ENCODE data around the gene C19orf53. TPM values are rescaled to one million over a fixed set of nuclear protein-coding genes. Genes with fewer than 3 reads are reported as not detected.
"Not testable (repeated sequence)": the region's sequence is repeated elsewhere in the genome, so short reads cannot be mapped to it uniquely, and the experiment has no call there.

The C19orf53 gene
- total RNA-seq, 2 donors from 2014 or later, result 47.7 to 103 TPM

DNA sequence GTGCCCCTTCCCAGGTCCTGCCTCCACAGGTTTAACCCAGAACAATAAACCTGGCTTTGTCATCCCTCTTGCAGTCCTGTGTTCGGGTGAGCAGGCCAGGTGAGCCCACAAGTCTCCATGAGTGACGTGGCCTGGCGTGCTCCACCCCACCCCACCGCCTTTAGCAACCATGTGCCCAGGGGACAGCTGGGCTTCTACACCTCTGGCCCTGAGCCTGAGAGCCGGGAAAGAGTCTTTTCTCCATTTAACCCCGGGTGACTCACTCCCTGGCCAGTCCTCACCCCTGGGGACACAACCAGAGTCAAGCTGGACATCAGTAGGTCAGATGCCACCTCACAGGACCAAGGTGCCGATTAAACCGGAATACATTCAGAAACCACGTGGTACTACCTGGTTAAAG, 4.1 kb downstream of the C19orf53 start:
- DNase-seq, result no peak
- intact Hi-C loops (cut with DNase I), result no loop called here
- Histone ChIP-seq H3K27ac (no peak overlapping the region), H3K9me3 (no peaks in the 10 kb centered on the region), H3K27me3 (no peaks in the 10 kb centered on the region), H3K4me1 (peaks cover 22% of the 10 kb centered on the region), H3K4me3 (no peak overlapping the region), H3K36me3 (replicated peaks in 1 of 2; ENCODE audit: insufficient read depth in 1 of 2, low read depth in 2 of 2) (peaks cover 5 to 9% of the 10 kb centered on the region in 2 donors)
- 74 to 89% methylated on average over 5 to 9 of the region's 9 CpGs for WGBS, 2 donors
- ATAC-seq, result no peak
- TF ChIP-seq, protein P1, sequence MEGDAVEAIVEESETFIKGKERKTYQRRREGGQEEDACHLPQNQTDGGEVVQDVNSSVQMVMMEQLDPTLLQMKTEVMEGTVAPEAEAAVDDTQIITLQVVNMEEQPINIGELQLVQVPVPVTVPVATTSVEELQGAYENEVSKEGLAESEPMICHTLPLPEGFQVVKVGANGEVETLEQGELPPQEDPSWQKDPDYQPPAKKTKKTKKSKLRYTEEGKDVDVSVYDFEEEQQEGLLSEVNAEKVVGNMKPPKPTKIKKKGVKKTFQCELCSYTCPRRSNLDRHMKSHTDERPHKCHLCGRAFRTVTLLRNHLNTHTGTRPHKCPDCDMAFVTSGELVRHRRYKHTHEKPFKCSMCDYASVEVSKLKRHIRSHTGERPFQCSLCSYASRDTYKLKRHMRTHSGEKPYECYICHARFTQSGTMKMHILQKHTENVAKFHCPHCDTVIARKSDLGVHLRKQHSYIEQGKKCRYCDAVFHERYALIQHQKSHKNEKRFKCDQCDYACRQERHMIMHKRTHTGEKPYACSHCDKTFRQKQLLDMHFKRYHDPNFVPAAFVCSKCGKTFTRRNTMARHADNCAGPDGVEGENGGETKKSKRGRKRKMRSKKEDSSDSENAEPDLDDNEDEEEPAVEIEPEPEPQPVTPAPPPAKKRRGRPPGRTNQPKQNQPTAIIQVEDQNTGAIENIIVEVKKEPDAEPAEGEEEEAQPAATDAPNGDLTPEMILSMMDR (IDR thresholded peaks at IDR 0.05), result no peak
- TF ChIP-seq POLR2A (IDR thresholded peaks at IDR 0.05), result no peak

DNA sequence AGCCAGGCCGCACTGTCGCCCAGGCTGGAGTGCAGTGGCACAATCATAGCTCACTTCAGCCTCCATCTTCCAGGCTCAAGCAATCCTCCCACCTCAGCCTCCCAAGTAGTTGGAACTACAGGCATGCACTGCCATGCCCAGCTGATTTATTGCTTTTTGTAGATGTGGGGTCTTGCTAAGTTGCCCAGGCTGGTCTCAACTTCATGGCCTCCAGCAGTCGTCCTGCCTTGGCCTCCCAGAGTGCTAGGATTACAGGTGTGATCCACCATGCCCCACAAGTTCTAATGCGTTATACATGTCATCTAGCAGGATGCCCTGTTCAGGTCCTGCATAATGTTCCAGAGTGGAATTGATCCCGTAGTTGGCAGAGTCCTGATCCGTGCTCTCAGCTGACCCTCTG, 4.6 kb downstream of the C19orf53 start:
- no peaks in the 10 kb centered on the region for H3K9me3 ChIP-seq
- TF ChIP-seq, protein P1 (IDR thresholded peaks at IDR 0.05), result no peak
- no peak for TF ChIP-seq POLR2A (IDR thresholded peaks at IDR 0.05)
- DNase-seq (no peak), ATAC-seq (no peak)
- no peak overlapping the region for H3K4me3 ChIP-seq
- 87 to 88% methylated on average over 6 of the region's 6 CpGs for WGBS, 2 donors
- H3K27ac ChIP-seq, result no peak overlapping the region
- H3K4me1 ChIP-seq, result peaks cover 19% of the 10 kb centered on the region
- peaks cover 5 to 9% of the 10 kb centered on the region in 2 donors for H3K36me3 ChIP-seq (replicated peaks in 1 of 2; ENCODE audit: insufficient read depth in 1 of 2, low read depth in 2 of 2)
- intact Hi-C loops (cut with DNase I), result no loop called here
- H3K27me3 ChIP-seq, result no peaks in the 10 kb centered on the region

DNA sequence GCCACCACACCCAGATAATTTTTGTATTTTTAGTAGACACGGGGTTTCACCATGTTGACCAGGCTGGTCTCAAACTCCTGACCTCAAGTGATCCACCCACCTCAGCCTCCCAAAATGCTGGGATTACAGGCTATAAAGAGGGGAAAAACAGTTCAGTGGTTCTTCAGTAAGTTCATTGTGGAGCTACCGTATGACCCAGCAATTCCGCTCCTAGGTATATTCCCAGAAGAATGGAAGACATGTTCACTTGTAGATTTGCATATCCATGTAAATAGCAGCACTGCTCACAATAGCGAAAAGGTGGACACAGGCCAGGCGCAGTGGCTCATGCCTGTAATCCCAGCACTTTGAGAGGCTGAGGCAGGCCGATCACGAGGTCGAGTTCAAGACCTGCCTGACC, 5.5 kb downstream of the C19orf53 start:
- H3K27ac ChIP-seq; ATAC-seq; intact Hi-C loops (cut with DNase I); H3K36me3 ChIP-seq (replicated peaks in 1 of 2; ENCODE audit: insufficient read depth in 1 of 2, low read depth in 2 of 2); H3K9me3 ChIP-seq; H3K27me3 ChIP-seq; H3K4me3 ChIP-seq; DNase-seq: not testable (repeated sequence)
- WGBS, 2 donors, result 95 to 98% methylated on average over 7 to 8 of the region's 8 CpGs
- peaks cover 22% of the 10 kb centered on the region for H3K4me1 ChIP-seq

DNA sequence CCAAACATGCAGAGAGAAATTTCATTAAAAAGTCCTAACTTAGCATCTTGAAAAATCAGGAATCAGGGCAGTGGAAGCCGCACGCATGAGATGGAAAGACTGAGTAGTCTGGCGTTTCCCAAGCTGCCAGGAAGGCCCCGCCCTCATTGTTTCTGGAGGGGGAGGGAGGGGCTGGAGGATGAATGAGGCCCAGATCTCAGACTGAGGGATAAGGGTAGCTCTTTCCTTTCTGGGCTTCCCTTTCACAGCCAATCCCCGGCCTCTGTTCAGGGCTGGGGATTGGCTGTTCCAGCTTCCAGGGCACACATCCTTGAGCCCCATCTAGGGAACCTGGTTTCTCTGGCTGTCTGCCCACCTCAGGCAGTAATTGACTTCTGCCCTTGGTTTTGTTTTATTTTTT, 7.3 kb downstream of the C19orf53 start:
- intact Hi-C loops (cut with DNase I), result no loop called here
- Histone ChIP-seq H3K9me3 (no peaks in the 10 kb centered on the region), H3K27me3 (no peaks in the 10 kb centered on the region), H3K4me1 (peaks cover 14% of the 10 kb centered on the region), H3K27ac (no peak overlapping the region), H3K36me3 (replicated peaks in 1 of 2; ENCODE audit: insufficient read depth in 1 of 2, low read depth in 2 of 2) (peaks cover 5 to 9% of the 10 kb centered on the region in 2 donors), H3K4me3 (no peak overlapping the region)
- TF ChIP-seq POLR2A (IDR thresholded peaks at IDR 0.05), result no peak
- TF ChIP-seq, protein P1 (IDR thresholded peaks at IDR 0.05), result no peak
- ATAC-seq (peak; percentile 42), DNase-seq (peak in 3 of 4 donors; percentile 40 to 51 (median 48))
- 0 to 4% methylated on average over 4 to 5 of the region's 5 CpGs for WGBS, 2 donors

DNA sequence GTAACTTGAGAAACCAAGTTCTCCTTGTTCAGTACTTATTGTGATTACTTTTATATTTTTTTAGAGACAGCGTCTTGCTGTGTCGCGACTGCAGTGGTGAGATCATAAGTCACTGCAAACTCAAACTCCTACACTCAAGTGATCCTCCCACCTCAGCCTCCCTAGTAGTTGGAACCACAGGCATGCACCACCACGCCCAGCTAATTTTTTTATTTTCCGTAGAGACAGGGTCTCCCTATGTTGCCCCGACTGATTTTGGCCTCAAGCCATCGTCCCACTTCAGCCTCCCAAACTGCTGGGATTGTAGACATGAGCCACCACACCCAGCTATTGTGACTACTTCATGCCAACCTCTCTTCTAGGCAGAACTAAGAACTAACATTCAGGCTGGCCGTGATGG, 8.3 kb downstream of the C19orf53 start:
- peaks cover 5 to 9% of the 10 kb centered on the region in 2 donors for H3K36me3 ChIP-seq (replicated peaks in 1 of 2; ENCODE audit: insufficient read depth in 1 of 2, low read depth in 2 of 2)
- 65 to 72% methylated on average over 8 of the region's 8 CpGs for WGBS, 2 donors
- no peak overlapping the region for H3K27ac ChIP-seq
- H3K9me3 ChIP-seq, result no peaks in the 10 kb centered on the region
- H3K27me3 ChIP-seq, result no peaks in the 10 kb centered on the region
- DNase-seq, result no peak
- no peak for TF ChIP-seq POLR2A (IDR thresholded peaks at IDR 0.05)
- TF ChIP-seq, protein P1 (IDR thresholded peaks at IDR 0.05), result no peak
- peaks cover 13% of the 10 kb centered on the region for H3K4me1 ChIP-seq
- H3K4me3 ChIP-seq, result no peak overlapping the region
- ATAC-seq, result no peak
- intact Hi-C loops (cut with DNase I), result no loop called here
